K562 (cell line): ENCODE results near the gene CPT1C. TPM values are rescaled to one million over a fixed set of nuclear protein-coding genes. Genes with fewer than 3 reads are reported as not detected.

Source experiments
- ATF1 ChIP-seq, 2 experiments: fragments of 450-650 bp in 1 of 2; IDR thresholded peaks; 2 replicates each; pipeline ENCODE4 v1.6.1; 2016; ENCODE audit warnings: missing compliant biosample characterization in 1 of 2, missing genetic modification characterization in 1 of 2
- CEBPZ ChIP-seq: fragments of 150-350 bp; IDR thresholded peaks from 2 replicates; pipeline ENCODE4 v1.6.1; 2014; ENCODE audit warnings: low read depth, mild to moderate bottlenecking, low read length, borderline replicate concordance
- CHCHD3 ChIP-seq: fragments of 250-450 bp; sonication (Bioruptor Pico); IDR thresholded peaks from 2 replicates; pipeline ENCODE4 v2.1.2; 2022; ENCODE audit warnings: mild to moderate bottlenecking
- CHD2 ChIP-seq: IDR thresholded peaks from 2 replicates; pipeline ENCODE4 v1.6.1; 2011; ENCODE audit warnings: low read depth, low read length
- CTCF ChIP-seq, 3 experiments: IDR thresholded peaks in 2 of 3; conservative IDR thresholded peaks in 1 of 3; 2 replicates each; pipeline ENCODE4 v1.5.1; 2011 to 2012; ENCODE audit warnings: low read length in 3 of 3, mild to moderate bottlenecking in 3 of 3, control low read depth in 2 of 3, improper control_type of control experiment in 1 of 3, inconsistent platforms in 1 of 3, low read depth in 1 of 3, mixed read lengths in 1 of 3, moderate library complexity in 1 of 3; ENCODE audit not compliant: insufficient read depth in 2 of 3
- JUND ChIP-seq, 2 experiments: IDR thresholded peaks; 2 replicates in 1 of 2; 3 replicates in 1 of 2; pipeline ENCODE4 v1.6.1; 2011; ENCODE audit warnings: borderline replicate concordance in 2 of 2, low read depth in 2 of 2, low read length in 2 of 2, improper control_type of control experiment in 1 of 2, missing biosample characterization in 1 of 2, missing genetic modification characterization in 1 of 2, missing genetic modification reagents in 1 of 2
- NCOA2 ChIP-seq, 2 experiments: fragments of 450-650 bp; IDR thresholded peaks; 2 replicates each; pipeline ENCODE4 v1.6.1; 2018; ENCODE audit warnings: mild to moderate bottlenecking in 2 of 2, moderate library complexity in 1 of 2; ENCODE audit not compliant: partially characterized antibody in 2 of 2
- NCOA4 ChIP-seq: fragments of 450-650 bp; IDR thresholded peaks from 2 replicates; pipeline ENCODE4 v1.6.1; 2018; ENCODE audit warnings: mild to moderate bottlenecking; ENCODE audit not compliant: partially characterized antibody
- POLR2A ChIP-seq: fragments of 450-650 bp; conservative IDR thresholded peaks from 2 replicates; pipeline ENCODE4 v1.6.1; 2016
- PTTG1 ChIP-seq: fragments of 450-650 bp; IDR thresholded peaks from 2 replicates; pipeline ENCODE4 v1.6.1; 2016; ENCODE audit warnings: low read depth, mild to moderate bottlenecking, missing genetic modification characterization, missing compliant biosample characterization
- RBM14 ChIP-seq: fragments of 200-400 bp; formaldehyde crosslinking; IDR thresholded peaks from 2 replicates; pipeline ENCODE4 v1.6.1; 2018; ENCODE audit warnings: low read depth, mild to moderate bottlenecking, low read length, moderate library complexity, borderline replicate concordance; ENCODE audit not compliant: insufficient read depth
- SRSF7 ChIP-seq: fragments of 200-400 bp; formaldehyde crosslinking; optimal IDR thresholded peaks from 2 replicates; pipeline ENCODE3; 2017; ENCODE audit warnings: mild to moderate bottlenecking, low read depth, low read length
- ZNF140 ChIP-seq: fragments of 250-450 bp; sonication (Bioruptor Pico); IDR thresholded peaks from 2 replicates; pipeline ENCODE4 v1.8.0; 2021; ENCODE audit warnings: moderate library complexity, mild to moderate bottlenecking, inconsistent platforms
- ZNF175 ChIP-seq: fragments of 200-800 bp; sonication (Bioruptor generic); IDR thresholded peaks from 2 replicates; pipeline ENCODE4 v1.6.1; 2016; ENCODE audit warnings: low read depth, mild to moderate bottlenecking, missing genetic modification characterization, missing compliant biosample characterization
- ZNF280A ChIP-seq: fragments of 450-650 bp; IDR thresholded peaks from 2 replicates; pipeline ENCODE4 v1.6.1; 2018; ENCODE audit warnings: mild to moderate bottlenecking, low read depth; ENCODE audit not compliant: partially characterized antibody
- ZNF431 ChIP-seq: sonication (generic); formaldehyde crosslinking; IDR thresholded peaks from 2 replicates; pipeline ENCODE4 v1.8.0; 2022; ENCODE audit warnings: mild to moderate bottlenecking, missing genetic modification reagents
- polyA plus RNA-seq, 8 experiments: library from polyadenylated mRNA; depleted of rRNA in 4 of 8; stranded (reverse) in 5 of 8; unstranded in 3 of 8; fragments of >200 nt; fragmentation: Nextera tagmentation in 2 of 8; fragmentation: Illumina TruSeq in 1 of 8; extraction: Ambion mirVana in 2 of 8; extraction: Trizol in 1 of 8; gene quantifications; 2 replicates each; pipeline versions ENCODE4 v1.2.1 to v1.2.3, GENCODE V29; 2011 to 2014; ENCODE audit warnings: inconsistent platforms in 1 of 8, missing spikeins in 1 of 8
- total RNA-seq, 7 experiments: library from RNA; depleted of rRNA in 6 of 7; stranded (reverse); fragments of >200 nt in 6 of 7; fragmentation: Illumina TruSeq in 2 of 7; extraction: Trizol in 2 of 7; gene quantifications; 2 replicates each; pipeline versions ENCODE4 v1.2.1 to v1.2.3, GENCODE V29; 2011 to 2021; ENCODE audit warnings: low replicate concordance in 1 of 7

Gene CPT1C
- total and polyA plus RNA-seq, 9 of the 15 experiments (the other 6 are each of a cell fraction or from before 2014, with no cell fraction given): 1.9 to 12.3 (median 3.0) TPM

- TF ChIP-seq NCOA2 (IDR thresholded peaks at IDR 0.05; ENCODE audit: partially characterized antibody in 2 of 2): no peak
- no peak for TF ChIP-seq ZNF431 (CRISPR knock-in tag)
- no peak for TF ChIP-seq ZNF280A
- no peak for TF ChIP-seq ZNF140
- TF ChIP-seq CHCHD3: no peak
- peak; percentile 78 for TF ChIP-seq CHD2
- TF ChIP-seq JUND (IDR thresholded peaks at IDR 0.05; ENCODE audit: borderline replicate concordance, low read depth, low read length): peak; percentile 88
- peak; percentile 85; the same call in 2 of the 3 replicates for TF ChIP-seq JUND (tag; IDR thresholded peaks at IDR 0.05; ENCODE audit: borderline replicate concordance, low read depth, low read length)
- no peak for TF ChIP-seq CEBPZ
- TF ChIP-seq NCOA4: no peak
- TF ChIP-seq POLR2A: peak; percentile 92
- no peak for TF ChIP-seq CTCF (IDR thresholded peaks at IDR 0.05 in 2 of 3, conservative IDR thresholded peaks at IDR 0.05 in 1 of 3; ENCODE audit: insufficient read depth in 2 of 3, low read depth in 1 of 3, low read length in 3 of 3)
- no peak for TF ChIP-seq PTTG1 (tag)
- no peak for TF ChIP-seq RBM14
- no peak for TF ChIP-seq SRSF7
- peak; percentile 78 for TF ChIP-seq ATF1 (CRISPR knock-in tag; IDR thresholded peaks at IDR 0.05)
- TF ChIP-seq ATF1 (tag; IDR thresholded peaks at IDR 0.05): peak; percentile 99
- no peak; the same call in 1 of the 2 replicates for TF ChIP-seq ZNF175
Observed at GRCh38 chr19:49641688-49642491, 49.0 kb upstream of the CPT1C start, which contains the start of gene SCAF1 (continued).
